Right cardiac atrium (tissue), 5 donors: ENCODE results near the gene FOXP4. TPM values are rescaled to one million over a fixed set of nuclear protein-coding genes. Genes with fewer than 3 reads are reported as not detected.

ENCODE experiments used
- ATAC-seq, 2 donors: fragments of 200-7000 bp; cut with Tn5 transposase; one replicate each; pipeline versions ENCODE4 v1.8.0 to v1.9.1; 2020; ENCODE audit warnings: moderate library complexity in 2 of 2, mild to moderate bottlenecking in 1 of 2
- DNase-seq, 3 donors: peaks; one replicate each; pipeline ENCODE4 v3.0.0-alpha.2; 2020
- H3K27ac ChIP-seq: one replicate; pipeline ENCODE4 v1.5.1; 2013; ENCODE audit warnings: mild to moderate bottlenecking, low read length, control low read depth, moderate library complexity
- H3K27me3 ChIP-seq: one replicate; pipeline ENCODE4 v1.6.1; 2013; ENCODE audit not compliant: control insufficient read depth, insufficient read depth
- H3K4me1 ChIP-seq: one replicate; pipeline ENCODE4 v1.6.1; 2013; ENCODE audit warnings: low read length; ENCODE audit not compliant: control insufficient read depth, insufficient read depth
- H3K4me3 ChIP-seq: one replicate; pipeline ENCODE4 v1.5.1; 2013; ENCODE audit warnings: low read length, control low read depth
- H3K9me3 ChIP-seq: one replicate; pipeline ENCODE4 v1.6.1; 2013; ENCODE audit warnings: low read length; ENCODE audit not compliant: control insufficient read depth
- WGBS: extraction: QIAGEN DNeasy Blood & Tissue Kit; methylation state at CpG from one replicate; pipeline ENCODE4 v1.1.7; 2013; 5-methylcytosine and 5-hydroxymethylcytosine counted together
- intact Hi-C, 4 donors: fragments of 100-400 bp; cut with DNase I; formaldehyde crosslinking; loops; one replicate each; pipeline versions ENCODE4 v1.11.0 to v1.14.0; 2022 to 2023
- polyA plus RNA-seq: library from polyadenylated mRNA; stranded (reverse); fragments of 200-250 nt; gene quantifications from one replicate; pipeline ENCODE4 v1.2.3, GENCODE V29; 2013
- total RNA-seq, 4 donors: library from RNA; stranded (reverse); fragmentation: NEBNext Ultra II Directional; extraction: Animal tissue kit (Norgen Biotek cat#: 25700); gene quantifications; one replicate each; pipeline ENCODE4 v1.2.1, GENCODE V29; 2021
- donor health status: healthy with polysubstance abuse.
- donor health status: DM: no; HTN: yes; CAD: no.
- donor health status: DM: no; HTN: no; CAD: no.
- donor health status: DM: no; HTN: yes; CAD: no; lungs with severe emphysema.
- donor health status: DM: yes; HTN: yes; CAD: no.

The FOXP4 gene
- total and polyA plus RNA-seq, 5 donors = 15.3 to 22.5 (median 21.8) TPM

DNA sequence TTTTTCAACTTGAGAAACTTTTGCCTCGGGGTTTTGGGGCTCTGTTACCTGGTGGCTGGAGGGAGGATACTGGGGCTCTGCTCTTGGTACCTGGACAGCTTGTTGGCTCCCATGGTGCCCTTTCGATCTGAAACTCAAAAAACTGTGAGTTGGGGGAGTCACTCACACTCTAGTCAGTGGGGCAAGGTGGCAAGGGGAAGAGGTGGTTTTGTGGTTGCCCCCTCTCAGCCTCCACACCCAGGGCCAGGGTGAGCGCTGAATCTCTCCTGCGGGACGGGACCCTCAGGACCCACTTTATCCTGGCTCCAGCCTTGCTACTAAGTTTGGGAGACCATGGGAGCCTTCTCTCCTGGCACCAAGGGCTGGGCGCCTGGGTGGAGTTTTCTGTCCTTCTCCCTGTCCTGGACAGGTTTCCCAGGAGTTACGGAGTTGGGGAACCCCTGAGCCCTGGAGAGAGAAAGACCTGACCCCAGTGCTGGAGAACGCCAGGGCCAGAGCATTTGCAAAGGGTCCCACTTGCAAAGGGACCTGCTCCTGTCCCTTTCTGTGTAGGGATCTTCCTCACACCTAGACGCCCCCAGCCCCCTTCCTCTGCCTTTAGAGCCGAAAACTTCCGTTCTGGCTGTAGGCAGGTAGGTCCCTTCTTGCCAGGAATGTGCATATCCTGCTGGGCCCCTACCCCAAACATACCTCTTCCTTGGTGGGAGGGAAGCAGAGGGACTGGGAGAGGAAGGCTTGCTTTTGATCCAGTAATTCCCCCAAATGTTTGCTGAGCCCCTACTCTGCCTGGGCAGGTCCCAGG lies 2.9 kb downstream of the FOXP4 start:
- Histone ChIP-seq H3K27ac (no peak overlapping the region), H3K9me3 (no peaks in the 10 kb centered on the region), H3K4me3 (peak overlapping the region; percentile 98), H3K4me1 (peaks cover 20% of the 10 kb centered on the region), H3K27me3 (no peaks in the 10 kb centered on the region)
- intact Hi-C loops = no loop called here
- no peak for DNase-seq
- no peak for ATAC-seq
- WGBS = 87% methylated on average over 11 of the region's 11 CpGs

DNA sequence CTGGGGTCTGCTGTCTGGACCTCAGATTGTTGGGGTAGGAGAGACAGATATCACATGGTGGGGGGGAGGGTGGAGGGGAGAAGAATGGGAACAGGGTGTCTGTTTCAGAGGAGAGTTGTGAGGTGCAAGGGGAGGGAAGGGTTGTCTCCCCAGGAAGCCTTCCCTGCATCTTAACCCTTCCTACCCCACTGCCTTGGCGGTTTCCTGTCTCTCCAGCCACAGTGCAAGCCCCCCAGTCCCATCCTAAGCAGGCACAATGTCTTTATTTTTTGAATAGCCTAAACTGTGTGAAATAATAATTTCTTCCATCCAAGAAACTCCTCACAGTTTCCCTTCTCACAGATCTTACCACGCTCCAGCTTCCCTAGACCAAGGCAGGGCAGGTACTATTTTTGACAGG lies 3.5 kb downstream of the FOXP4 start:
- intact Hi-C loops = no loop called here
- no peak for DNase-seq
- H3K9me3 ChIP-seq = no peaks in the 10 kb centered on the region
- H3K27ac ChIP-seq = no peak overlapping the region
- no peaks in the 10 kb centered on the region for H3K27me3 ChIP-seq
- 94% methylated on average over 2 of the region's 2 CpGs for WGBS
- no peak for ATAC-seq
- peaks cover 23% of the 10 kb centered on the region for H3K4me1 ChIP-seq
- no peak overlapping the region for H3K4me3 ChIP-seq

DNA sequence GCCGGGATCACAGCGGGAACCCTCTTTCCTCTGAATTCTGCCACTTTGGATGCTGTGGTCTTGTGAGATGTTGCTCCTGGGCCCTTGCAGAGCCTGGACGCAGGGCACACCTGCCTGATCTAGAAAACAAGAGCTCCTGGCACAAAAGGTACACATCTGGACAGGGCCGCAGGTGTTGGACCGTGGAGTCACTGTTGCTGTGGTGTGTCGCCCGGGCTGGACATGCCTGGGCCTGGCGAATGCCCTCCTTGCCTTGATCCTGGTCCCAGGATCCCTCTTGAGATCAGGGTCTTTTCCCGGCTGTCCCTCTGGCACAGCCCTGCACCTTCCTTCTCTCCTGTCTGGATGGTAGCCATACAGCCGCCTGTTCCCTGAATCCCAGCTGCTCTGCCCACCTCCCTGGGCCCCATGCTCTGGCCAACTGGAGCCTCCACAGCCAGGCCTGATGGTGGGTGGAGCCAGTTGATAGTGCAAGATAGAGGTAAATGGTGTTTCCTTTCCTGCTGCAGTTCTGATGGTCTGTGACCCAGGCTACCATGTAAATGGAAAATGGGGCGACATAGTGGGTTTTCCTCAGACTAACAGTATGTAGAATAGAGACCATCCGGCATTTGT lies 5.0 kb downstream of the FOXP4 start:
- DNase-seq (no peak), ATAC-seq (no peak)
- Histone ChIP-seq H3K9me3 (no peaks in the 10 kb centered on the region), H3K27ac (no peak overlapping the region), H3K4me1 (peaks cover 23% of the 10 kb centered on the region), H3K27me3 (no peaks in the 10 kb centered on the region), H3K4me3 (no peak overlapping the region)
- 92% methylated on average over 12 of the region's 12 CpGs for WGBS
- intact Hi-C loops = no loop called here

DNA sequence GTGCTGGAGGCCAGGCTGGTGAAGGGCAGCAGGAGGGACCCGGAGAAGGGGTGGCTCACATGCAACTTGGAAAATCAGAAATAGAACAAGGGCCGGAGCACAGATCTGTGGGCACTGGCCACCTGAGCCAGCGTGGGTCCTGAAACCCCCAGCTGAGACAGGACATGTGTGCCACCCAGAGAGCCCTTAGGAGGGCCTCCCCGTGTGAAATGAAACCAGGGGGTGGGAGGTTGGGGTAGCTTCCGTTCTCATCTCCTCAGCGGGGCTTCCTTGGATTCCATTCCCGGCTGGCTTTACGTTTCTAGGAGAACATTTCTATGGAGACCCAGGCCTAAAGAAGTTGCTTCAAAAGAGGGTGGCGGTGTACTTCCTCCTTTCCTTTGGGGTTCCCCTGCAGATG lies 5.7 kb downstream of the FOXP4 start:
- no peak overlapping the region for H3K4me3 ChIP-seq
- H3K27me3 ChIP-seq = no peaks in the 10 kb centered on the region
- H3K9me3 ChIP-seq = no peaks in the 10 kb centered on the region
- H3K4me1 ChIP-seq = peaks cover 23% of the 10 kb centered on the region
- intact Hi-C loops = no loop called here
- ATAC-seq (no peak), DNase-seq (no peak)
- H3K27ac ChIP-seq = no peak overlapping the region
- whole genome bisulfite sequencing = 83% methylated on average over 9 of the region's 9 CpGs

DNA sequence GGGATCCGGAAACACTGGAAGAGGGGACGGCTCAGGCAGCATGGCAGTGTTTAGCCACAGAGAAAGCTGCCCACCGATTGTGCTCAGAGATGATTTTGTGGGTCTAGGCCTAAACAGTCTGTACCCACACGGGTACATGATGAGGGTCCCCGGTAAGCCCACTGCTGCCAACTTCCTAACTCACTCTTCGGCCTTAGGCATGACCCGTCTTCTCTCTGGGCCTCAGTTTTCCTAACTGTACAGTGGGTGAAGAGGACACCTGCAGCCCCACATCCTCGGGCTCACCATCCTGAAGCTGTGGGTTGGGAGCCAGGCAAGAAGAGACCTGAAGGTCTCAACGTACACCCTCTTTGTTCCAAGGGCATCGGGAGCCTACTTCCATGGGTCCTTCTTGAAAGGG lies 6.5 kb downstream of the FOXP4 start:
- WGBS = 88% methylated on average over 10 of the region's 10 CpGs
- no peaks in the 10 kb centered on the region for H3K9me3 ChIP-seq
- intact Hi-C loops = no loop called here

DNA sequence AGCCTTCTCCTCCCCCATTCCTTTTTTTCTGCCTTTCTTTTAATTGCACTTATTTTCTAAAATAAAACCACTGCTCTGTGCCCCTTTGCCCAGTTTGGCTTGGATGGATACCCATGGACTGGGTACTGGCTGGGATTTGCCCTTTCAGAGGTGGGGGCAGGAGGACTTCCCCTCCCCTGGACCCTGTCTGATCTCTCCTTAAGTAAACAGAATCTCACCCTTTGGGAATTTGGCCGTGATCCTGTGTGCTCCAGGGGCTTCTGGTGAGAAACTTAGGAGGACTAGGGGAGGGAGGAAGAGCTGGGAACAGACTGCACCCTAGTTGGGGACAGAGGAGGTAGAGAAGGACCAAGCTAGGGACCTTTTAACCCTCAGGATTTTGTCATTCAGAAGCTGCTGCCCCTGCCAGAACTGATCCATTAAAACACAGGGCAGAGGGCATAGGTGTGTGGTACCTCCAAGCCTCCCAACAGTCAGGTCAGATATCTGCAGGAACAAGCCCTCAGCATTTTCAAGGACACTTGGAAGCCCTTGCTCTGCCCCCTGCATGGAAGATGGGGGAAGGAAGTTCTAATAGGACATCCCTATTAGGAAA lies 7.3 kb downstream of the FOXP4 start:
- DNase-seq (no peak), ATAC-seq (no peak)
- H3K27ac ChIP-seq = no peak overlapping the region
- intact Hi-C loops = no loop called here
- H3K4me1 ChIP-seq = peaks cover 23% of the 10 kb centered on the region
- H3K9me3 ChIP-seq = no peaks in the 10 kb centered on the region
- H3K27me3 ChIP-seq = no peaks in the 10 kb centered on the region
- WGBS = 59% methylated on average over 1 of the region's 1 CpG
- no peak overlapping the region for H3K4me3 ChIP-seq

More for the DNA sequence above, 6.5 kb downstream of the FOXP4 start:
- Histone ChIP-seq H3K27ac (no peak overlapping the region), H3K4me3 (no peak overlapping the region), H3K4me1 (peaks cover 23% of the 10 kb centered on the region), H3K27me3 (no peaks in the 10 kb centered on the region)
- ATAC-seq (no peak), DNase-seq (no peak)

DNA sequence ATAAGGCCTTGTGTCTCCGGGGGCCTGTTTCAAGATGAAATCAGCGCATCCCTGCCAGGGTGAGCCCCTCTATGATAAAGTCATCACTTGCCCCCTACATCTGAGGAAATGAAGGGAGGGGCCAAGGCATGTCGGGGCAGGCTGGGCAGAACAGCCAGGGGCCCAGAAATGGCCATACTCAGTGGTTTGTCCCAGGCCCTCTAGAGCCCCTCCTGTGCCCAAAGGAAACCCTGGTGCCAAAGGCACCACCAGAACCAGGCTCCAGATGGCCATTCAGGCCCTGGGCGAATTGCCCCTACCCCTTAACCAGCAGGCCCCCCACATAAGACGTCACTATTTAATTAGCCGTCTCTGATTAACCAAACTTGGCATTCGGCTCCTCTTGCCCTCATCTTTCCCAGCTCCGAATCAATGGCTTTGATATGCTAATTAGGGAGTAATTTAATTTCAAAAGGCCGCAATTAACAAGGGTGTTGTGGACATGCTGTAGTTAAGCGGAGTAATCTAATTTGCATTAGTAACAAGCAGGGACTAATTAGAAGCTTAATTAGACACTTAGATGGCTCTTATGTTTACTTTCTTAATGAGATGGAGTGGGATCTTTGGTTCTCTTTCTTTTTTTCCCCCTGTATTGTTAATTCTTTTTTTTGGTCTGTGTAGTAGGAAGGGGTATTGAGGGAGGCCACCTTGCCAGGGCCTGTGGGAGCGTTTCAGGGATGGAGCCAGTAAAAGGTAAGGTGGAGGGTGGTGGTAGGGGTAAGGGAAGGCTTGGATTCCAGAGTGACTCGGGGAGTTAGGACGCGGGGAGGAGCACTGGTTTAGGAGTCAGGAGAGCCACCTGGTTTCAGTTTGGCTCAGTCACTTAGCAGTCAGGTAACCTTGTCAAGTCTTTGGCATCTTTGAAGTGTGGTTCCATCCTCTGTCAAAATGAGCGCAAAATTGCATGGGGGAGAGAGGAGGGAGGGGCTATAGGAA lies 9.4 kb downstream of the FOXP4 start:
- Histone ChIP-seq H3K27ac (no peak overlapping the region), H3K4me1 (peaks cover 16% of the 10 kb centered on the region), H3K4me3 (no peak overlapping the region), H3K27me3 (no peaks in the 10 kb centered on the region), H3K9me3 (no peaks in the 10 kb centered on the region)
- intact Hi-C loops = no loop called here
- ATAC-seq (no peak), DNase-seq (no peak)
- 91% methylated on average over 15 of the region's 15 CpGs for WGBS

DNA sequence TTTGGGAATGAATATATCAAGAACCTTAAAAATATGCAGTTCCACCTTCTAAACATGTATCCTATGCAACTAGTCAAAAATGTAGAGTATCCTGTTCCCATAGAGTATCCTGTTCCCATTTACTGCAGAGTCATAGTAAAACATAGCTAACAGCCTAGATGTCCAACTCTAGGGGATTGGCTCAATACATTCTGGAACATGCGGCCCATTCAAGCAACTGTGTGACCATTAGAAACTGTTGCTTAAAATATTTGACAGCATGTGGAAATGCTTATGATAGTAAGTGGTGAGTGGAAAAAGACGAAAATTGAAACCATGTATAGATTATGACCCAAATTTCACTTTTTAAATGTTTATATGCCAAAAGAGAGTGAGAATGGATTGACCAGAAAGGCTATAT lies 11.2 kb downstream of the FOXP4 start:
- WGBS = 92% methylated on average over 2 of the region's 2 CpGs
- intact Hi-C loops = no loop called here
- Histone ChIP-seq H3K27ac (no peak overlapping the region), H3K9me3 (no peaks in the 10 kb centered on the region), H3K4me3 (no peak overlapping the region), H3K27me3 (no peaks in the 10 kb centered on the region), H3K4me1 (peaks cover 7% of the 10 kb centered on the region)
- no peak for DNase-seq
- ATAC-seq = no peak

DNA sequence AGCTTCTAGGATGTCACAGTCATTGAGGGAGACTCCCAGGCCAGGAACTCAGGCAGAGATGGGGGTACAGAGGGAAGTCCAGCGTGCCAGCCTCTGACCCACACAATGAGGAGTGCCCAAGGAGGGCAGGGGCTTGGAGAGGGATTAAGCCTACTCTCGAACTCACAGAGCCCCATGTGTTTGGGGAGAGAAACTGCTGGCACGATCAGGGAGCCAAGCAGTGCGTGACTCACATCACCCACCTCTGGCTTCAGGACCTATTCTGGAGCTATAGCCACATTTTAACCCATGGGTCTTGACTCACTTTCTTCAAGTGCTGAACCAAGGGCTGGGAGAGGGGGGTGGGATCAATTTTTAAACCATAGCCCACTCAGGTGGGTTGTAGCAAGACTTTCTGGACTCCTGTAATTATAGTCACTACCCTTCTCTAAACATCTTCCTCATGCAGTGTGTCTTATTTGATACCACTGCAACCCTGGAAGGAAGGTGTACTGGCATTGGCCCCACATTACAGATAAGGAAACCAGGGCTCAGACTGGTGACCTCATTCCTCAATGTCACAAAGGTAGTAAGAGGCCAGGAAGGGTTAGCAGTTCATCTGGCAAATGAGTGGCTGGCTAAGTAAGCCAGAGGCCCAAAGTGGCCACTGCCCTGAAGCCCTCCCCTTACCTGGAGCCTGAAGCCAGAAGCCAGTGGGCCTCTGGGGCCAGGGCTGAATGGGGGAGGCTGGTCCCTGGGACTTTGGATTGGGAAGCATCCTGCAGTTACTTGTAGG lies 12.0 kb downstream of the FOXP4 start:
- no peak overlapping the region for H3K4me3 ChIP-seq
- peaks cover 7% of the 10 kb centered on the region for H3K4me1 ChIP-seq
- intact Hi-C loops = no loop called here
- H3K27ac ChIP-seq = no peak overlapping the region
- no peaks in the 10 kb centered on the region for H3K9me3 ChIP-seq
- 85% methylated on average over 4 of the region's 4 CpGs for WGBS
- DNase-seq = no peak
- no peak for ATAC-seq
- no peaks in the 10 kb centered on the region for H3K27me3 ChIP-seq

DNA sequence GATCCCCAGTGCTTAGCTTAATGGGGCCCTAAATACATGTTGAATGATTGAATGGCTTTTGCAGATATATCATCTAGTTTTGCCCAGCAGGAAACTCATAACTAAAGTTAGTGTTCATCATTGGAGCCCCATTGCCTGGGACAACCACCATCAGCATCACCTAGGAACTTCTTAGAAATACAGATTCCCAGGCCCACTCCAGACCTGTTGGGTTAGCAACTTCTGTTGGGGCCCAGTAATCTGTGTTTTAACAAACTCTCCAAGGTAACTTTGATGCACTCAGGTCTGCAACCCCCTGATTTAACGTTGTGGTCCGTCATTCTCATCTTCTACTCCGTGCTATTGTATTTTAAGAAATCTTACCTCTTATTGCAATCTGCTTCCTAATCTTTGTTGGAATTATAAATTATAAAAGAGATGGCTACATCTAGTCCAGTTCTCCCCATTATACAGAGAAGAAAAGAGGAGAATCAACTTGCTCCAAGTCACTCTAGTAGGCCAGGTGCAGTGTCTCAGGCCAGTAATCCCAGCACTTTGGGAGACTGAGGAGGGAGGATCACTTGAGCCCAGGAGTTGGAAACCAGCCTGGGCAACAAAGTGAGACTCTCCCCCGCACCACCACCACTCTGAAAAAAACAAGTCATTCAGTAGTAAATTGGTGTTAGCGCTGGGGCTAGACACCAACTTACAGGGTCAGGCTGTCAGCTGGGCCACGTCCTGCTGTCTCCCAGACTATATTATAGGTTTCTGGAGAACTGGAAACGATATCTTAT lies 13.7 kb downstream of the FOXP4 start:
- intact Hi-C loops = no loop called here
- H3K4me3 ChIP-seq = peak overlapping the region; percentile 49
- peaks cover 3% of the 10 kb centered on the region for H3K4me1 ChIP-seq
- DNase-seq (no peak), ATAC-seq (no peak)
- H3K9me3 ChIP-seq = no peaks in the 10 kb centered on the region
- no peaks in the 10 kb centered on the region for H3K27me3 ChIP-seq
- WGBS = 70% methylated on average over 7 of the region's 7 CpGs
- H3K27ac ChIP-seq = no peak overlapping the region
